NCI-H2171 (cell line): Measurements from ENCODE around the gene AFMID.

Experiments used
- DNase-seq: peaks from one replicate; lab custom pipeline; 2025; lab: John Stamatoyannopoulos, UW

The AFMID gene

DNA sequence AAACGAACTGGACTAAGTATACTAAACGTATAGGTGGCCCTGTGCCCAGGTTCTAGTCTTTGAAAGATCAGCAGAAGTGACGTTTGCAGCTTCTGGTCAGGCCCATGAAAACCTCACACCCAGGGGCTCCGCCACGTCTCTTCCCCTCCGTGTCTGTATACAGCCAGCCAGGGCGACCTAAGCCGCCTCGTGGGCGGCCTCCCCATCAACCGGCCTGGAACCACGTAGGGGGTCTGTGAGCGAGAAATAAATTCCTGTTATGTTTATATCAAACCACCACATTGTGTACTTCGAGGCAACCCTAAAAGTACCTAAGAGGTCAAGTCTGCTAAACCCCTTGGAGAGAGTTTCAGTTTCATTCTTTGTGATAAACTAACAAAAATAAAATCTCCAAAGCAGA lies 7.1 kb upstream of the AFMID start:
- DNase-seq, result no peak

DNA sequence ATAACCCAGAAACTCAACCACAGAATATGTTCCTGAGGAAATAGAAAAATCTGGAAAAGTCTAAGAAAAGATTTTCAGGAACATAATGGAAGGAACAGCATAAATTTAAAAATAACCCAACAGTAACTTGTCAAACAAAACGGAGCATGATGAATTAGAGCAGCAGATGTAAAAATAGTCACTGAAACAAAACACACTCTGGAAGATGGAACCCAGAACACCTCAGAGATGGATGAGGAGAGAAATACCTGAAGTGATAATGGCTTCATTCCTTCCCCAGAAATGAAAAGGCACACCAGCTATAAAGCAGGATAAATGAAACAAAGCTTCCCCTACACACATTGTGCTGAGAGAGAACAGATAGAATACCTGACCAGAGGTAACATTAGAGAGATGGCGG lies 6.7 kb upstream of the AFMID start:
- no peak for DNase-seq

DNA sequence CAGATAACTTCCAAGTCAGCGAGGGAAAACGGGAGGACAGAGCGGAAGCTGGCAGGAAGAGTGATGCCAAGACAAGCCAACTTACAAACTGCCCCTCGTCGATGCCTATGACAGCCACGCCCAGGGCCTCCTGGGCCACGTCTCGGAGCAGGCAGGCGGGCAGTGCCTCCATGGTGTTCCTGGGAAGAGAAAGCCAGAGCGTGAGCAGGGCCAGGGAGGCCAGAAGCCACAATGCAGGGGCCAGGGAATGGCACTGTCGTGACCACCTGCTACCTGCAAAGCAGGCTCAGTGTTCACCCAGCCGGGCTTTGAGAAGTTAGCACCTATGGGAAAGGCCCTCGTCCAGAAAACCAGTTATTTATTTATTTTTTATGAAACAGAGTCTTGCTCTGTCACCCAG lies 4.7 kb upstream of the AFMID start:
- DNase-seq, result no peak

- no peak for DNase-seq
Observed at GRCh38 chr17:78183916-78184315, 3.2 kb upstream of the AFMID start.

DNA sequence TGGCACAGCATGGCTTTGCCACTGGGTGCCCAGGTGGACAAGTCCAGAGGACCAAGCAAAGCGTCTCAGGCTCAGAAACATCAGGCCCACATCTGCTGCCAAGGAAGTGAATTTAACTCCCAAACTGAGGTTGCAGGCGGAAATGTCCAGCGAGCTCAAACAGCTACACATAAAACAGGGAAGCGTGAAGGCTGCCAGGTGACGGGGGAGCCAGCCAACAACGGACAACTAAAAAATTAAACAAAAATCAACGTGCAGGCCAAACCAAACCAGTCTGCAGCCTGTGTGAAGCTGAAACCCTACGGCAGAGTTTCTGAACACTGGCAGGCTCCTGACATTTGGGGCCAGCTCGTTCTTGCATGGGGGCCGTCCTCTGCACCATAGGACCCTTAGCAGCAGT lies 2.8 kb upstream of the AFMID start:
- no peak for DNase-seq

- DNase-seq, result no peak
Observed at GRCh38 chr17:78184868-78185267, 2.3 kb upstream of the AFMID start.

- no peak for DNase-seq
Observed at GRCh38 chr17:78185981-78186691, 1.0 kb upstream of the AFMID start.

DNA sequence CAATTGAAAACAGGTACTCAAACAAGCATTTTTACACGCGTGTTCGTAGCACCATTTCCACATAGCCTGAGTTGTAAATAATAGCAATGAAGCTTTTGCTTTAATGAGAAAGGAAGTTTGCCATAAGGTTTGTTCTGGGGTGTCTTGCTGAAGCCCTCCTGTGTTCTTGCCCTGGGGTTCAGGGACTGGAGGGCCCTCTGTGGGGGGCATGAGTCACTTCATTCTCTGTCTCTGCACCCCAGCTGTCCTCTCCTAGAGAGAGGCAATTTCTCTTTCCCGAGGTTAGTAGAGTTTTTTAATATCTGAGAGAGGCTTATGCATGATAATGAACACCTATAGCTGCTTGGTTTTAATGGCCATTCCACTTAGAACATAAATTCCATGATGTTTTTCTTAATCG lies 9.6 kb downstream of the AFMID start:
- DNase-seq, result no peak

DNA sequence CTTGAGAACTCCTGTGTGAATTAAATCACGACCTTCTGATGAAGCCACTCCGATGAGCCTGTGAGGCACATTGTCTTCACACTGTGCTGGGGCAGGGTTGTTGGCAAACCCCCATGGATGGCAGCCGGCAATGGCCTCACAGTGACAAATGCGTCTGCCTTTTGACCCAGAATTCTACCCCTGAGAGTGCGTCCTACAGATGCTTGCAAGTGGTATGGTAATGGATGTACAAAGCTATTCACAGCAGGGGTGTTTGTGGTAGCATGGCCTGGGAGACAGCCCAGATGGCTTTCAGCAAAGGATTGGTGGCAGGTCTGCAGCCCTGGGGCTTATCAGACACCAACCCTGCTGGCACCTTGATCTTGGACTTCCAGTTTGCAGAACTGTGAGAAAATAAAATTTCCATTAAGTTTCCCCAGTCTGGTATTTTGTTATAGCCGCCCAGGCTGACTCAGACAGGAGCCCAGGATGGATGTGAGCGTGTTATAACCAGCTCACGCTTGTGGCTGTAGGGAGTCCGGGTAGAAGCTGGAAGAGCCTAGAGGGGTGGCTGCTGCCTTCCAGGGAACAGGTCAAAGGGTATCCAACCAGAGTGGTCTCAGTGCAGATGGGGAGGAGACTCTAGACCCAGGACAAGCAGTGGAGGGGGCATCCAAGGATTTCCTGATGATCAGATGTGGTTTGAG lies 10.1 kb downstream of the AFMID start:
- no peak for DNase-seq

- no peak for DNase-seq
Observed at GRCh38 chr17:78200451-78200850, 13.3 kb downstream of the AFMID start.

DNA sequence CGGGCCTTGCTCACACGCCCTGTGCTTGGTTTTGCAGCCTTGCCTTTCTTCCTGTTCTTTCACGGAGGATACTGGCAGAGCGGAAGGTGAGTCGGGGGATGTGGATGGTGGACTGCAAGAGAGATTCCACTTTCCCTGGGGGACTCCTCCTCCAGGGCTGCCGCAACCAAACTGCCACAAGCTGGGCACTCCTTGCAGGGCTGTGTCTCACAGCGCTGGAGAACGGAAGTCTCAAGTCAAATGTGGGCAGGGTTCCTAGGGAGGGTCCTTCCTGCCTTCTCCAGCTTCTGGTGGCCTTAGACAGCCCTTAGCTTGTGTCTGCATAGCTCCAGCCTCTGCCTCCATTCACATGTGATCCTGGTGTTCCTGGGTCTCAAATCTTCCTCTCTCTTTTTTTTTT lies 15.5 kb downstream of the AFMID start:
- DNase-seq, result no peak

DNA sequence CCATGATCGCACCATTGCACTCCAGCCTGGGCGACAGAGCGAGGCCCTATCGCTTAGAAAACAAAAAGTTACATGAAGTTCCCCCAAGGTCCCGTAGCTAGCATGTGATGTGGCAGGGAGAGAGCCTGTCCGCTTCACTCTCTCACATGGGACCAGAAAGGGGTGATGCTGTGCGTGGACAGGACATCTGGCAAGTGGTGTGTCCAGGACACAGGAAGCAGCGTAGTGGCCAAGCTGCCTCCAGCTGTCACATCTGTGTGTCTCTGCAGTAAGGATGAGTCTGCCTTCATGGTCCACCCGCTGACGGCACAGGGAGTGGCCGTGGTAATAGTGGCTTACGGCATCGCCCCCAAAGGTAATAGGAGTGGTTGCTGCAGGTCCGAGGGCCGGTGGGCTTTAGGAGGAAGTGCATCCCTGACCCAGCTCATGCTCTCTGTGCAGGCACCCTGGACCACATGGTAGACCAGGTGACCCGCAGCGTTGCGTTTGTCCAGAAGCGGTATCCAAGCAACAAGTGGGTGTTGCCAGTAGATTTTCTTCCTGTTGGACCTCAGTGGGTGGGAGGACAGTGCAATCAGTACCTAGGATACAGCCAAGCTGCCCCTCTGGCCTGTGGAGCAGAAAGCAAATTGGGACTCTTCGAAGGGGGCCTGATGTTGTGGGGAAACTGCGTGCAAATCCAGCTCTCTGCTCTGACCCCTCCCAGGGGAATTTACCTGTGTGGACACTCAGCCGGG lies 17.4 kb downstream of the AFMID start:
- no peak for DNase-seq

GRCh38 chr17:78205124-78205775 lies 18.1 kb downstream of the AFMID start:
- DNase-seq, result no peak

DNA sequence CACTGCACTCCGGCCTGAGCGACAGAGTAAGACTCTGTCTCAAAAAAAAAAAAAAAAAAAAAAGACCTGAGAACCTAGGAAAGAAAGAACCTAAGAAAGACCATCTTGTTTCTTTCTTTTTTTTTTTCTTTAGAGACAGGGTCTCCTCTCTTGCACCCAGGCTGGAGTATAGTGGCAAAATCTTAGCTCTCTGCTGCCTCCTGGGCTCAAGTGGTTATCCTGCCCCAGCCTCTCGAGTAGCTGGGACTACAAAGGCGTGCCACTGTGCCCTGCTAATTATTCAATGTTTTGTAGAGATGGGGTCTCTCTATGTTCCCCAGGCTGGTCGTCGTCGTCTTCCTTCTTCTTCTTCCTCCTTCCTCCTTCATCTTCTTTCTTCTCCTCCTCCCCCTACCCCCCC lies 19.1 kb downstream of the AFMID start:
- no peak for DNase-seq

GRCh38 chr17:78208486-78208885 lies 21.3 kb downstream of the AFMID start:
- DNase-seq, result no peak

DNA sequence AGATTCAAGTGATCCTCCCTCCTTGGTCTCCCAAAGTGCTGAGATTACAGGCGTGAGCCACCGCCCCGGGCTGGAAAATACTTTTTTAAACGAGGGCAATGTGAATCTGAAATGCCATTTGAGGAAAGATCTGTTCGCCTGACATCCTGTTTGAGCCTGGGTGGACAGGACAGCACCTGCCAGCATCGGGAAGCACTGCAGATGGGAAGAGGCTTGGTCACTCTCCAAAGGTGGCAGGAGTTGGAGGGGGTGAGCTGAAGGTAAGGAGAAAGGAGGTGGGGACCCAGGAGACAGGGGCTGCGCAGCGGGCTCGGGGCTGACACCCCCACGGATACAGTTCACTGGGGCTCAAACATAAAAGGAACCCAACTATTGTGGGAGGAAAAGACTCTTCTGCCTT lies 22.9 kb downstream of the AFMID start:
- no peak for DNase-seq

- DNase-seq, result no peak
Observed at GRCh38 chr17:78211032-78211431, 23.9 kb downstream of the AFMID start.

- DNase-seq, result peak; percentile 95
Observed at GRCh38 chr17:78214016-78214705, 27.0 kb downstream of the AFMID start, which contains the start of gene BIRC5. BIRC5 (plus strand) TSS chr17:78214253; CDS start chr17:78214317, 64 bp downstream.

GRCh38 chr17:78214706-78215061 lies 27.5 kb downstream of the AFMID start:
- no peak for DNase-seq

DNA sequence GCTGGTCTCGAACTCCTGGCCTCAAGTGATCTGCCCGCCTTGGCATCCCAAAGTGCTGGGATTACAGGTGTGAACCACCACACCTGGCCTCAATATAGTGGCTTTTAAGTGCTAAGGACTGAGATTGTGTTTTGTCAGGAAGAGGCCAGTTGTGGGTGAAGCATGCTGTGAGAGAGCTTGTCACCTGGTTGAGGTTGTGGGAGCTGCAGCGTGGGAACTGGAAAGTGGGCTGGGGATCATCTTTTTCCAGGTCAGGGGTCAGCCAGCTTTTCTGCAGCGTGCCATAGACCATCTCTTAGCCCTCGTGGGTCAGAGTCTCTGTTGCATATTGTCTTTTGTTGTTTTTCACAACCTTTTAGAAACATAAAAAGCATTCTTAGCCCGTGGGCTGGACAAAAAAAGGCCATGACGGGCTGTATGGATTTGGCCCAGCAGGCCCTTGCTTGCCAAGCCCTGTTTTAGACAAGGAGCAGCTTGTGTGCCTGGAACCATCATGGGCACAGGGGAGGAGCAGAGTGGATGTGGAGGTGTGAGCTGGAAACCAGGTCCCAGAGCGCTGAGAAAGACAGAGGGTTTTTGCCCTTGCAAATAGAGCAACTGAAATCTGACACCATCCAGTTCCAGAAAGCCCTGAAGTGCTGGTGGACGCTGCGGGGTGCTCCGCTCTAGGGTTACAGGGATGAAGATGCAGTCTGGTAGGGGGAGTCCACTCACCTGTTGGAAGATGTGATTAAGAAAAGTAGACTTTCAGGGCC lies 32.4 kb downstream of the AFMID start:
- DNase-seq, result peak; percentile 63

DNA sequence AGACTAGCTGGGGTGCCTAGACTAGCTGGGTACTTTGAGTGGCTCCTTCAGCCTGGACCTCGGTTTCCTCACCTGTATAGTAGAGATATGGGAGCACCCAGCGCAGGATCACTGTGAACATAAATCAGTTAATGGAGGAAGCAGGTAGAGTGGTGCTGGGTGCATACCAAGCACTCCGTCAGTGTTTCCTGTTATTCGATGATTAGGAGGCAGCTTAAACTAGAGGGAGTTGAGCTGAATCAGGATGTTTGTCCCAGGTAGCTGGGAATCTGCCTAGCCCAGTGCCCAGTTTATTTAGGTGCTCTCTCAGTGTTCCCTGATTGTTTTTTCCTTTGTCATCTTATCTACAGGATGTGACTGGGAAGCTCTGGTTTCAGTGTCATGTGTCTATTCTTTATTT lies 35.9 kb downstream of the AFMID start:
- no peak for DNase-seq
